WTC11 (cell line): ENCODE results near the gene AKR1E2.

Source experiments
- ATF3 ChIP-seq: sonication (generic); formaldehyde crosslinking; conservative IDR thresholded peaks from 2 replicates; pipeline ENCODE4 v1.8.1; 2022; ENCODE audit warnings: mild to moderate bottlenecking, missing genetic modification reagents
- E2F1 ChIP-seq: sonication (generic); formaldehyde crosslinking; IDR thresholded peaks from 2 replicates; pipeline ENCODE4 v1.8.0; 2022; ENCODE audit warnings: mild to moderate bottlenecking, missing genetic modification reagents
- FOXP4 ChIP-seq: sonication (generic); formaldehyde crosslinking; IDR thresholded peaks from 2 replicates; pipeline ENCODE4 v1.8.0; 2022; ENCODE audit warnings: mild to moderate bottlenecking, missing genetic modification reagents
- JAZF1 ChIP-seq: fragments of 250-450 bp; sonication (Bioruptor Pico); IDR thresholded peaks from 2 replicates; pipeline ENCODE4 v1.9.0; 2021; ENCODE audit warnings: moderate library complexity, mild to moderate bottlenecking, inconsistent platforms
- JUN ChIP-seq: sonication (generic); formaldehyde crosslinking; IDR thresholded peaks from 2 replicates; pipeline ENCODE4 v1.8.0; 2023; ENCODE audit warnings: mild to moderate bottlenecking, missing genetic modification reagents
- NFE2L1 ChIP-seq: sonication (generic); formaldehyde crosslinking; IDR thresholded peaks from 2 replicates; pipeline ENCODE4 v1.8.1; 2023; ENCODE audit warnings: missing genetic modification reagents
- NFYB ChIP-seq: sonication (generic); formaldehyde crosslinking; conservative IDR thresholded peaks from 2 replicates; pipeline ENCODE4 v1.8.0; 2022; ENCODE audit warnings: low read depth, missing genetic modification reagents
- NR2C2 ChIP-seq: sonication (generic); formaldehyde crosslinking; IDR thresholded peaks from 2 replicates; pipeline ENCODE4 v1.8.0; 2022; ENCODE audit warnings: mild to moderate bottlenecking, missing genetic modification reagents
- TEAD1 ChIP-seq: sonication (generic); formaldehyde crosslinking; IDR thresholded peaks from 2 replicates; pipeline ENCODE4 v1.8.0; 2022; ENCODE audit warnings: mild to moderate bottlenecking, missing genetic modification reagents
- TEAD4 ChIP-seq: sonication (generic); formaldehyde crosslinking; IDR thresholded peaks from 2 replicates; pipeline ENCODE4 v1.8.0; 2022; ENCODE audit warnings: mild to moderate bottlenecking, missing genetic modification reagents
- USF2 ChIP-seq: sonication (generic); formaldehyde crosslinking; IDR thresholded peaks from 2 replicates; pipeline ENCODE4 v1.8.1; 2023; ENCODE audit warnings: mild to moderate bottlenecking, missing genetic modification reagents, moderate library complexity
- TF ChIP-seq, protein P1 (sequence below): fragments of 200-600 bp; IDR thresholded peaks from 2 replicates; pipeline ENCODE4 v1.8.0; 2022; ENCODE audit warnings: antibody characterized with exemption
- TF ChIP-seq, protein P2 (sequence below): fragments of 250-450 bp; sonication (Bioruptor Pico); IDR thresholded peaks from 2 replicates; pipeline ENCODE4 v1.9.0; 2021; ENCODE audit warnings: mild to moderate bottlenecking
- TF ChIP-seq, protein P3 (sequence below): sonication (generic); formaldehyde crosslinking; conservative IDR thresholded peaks from 2 replicates; pipeline ENCODE4 v1.8.1; 2023; ENCODE audit warnings: mild to moderate bottlenecking, low read depth, missing genetic modification reagents, moderate library complexity

GRCh38 chr10:4819707-4820106 is 6.3 kb upstream of the AKR1E2 start:
- TF ChIP-seq, protein P1, sequence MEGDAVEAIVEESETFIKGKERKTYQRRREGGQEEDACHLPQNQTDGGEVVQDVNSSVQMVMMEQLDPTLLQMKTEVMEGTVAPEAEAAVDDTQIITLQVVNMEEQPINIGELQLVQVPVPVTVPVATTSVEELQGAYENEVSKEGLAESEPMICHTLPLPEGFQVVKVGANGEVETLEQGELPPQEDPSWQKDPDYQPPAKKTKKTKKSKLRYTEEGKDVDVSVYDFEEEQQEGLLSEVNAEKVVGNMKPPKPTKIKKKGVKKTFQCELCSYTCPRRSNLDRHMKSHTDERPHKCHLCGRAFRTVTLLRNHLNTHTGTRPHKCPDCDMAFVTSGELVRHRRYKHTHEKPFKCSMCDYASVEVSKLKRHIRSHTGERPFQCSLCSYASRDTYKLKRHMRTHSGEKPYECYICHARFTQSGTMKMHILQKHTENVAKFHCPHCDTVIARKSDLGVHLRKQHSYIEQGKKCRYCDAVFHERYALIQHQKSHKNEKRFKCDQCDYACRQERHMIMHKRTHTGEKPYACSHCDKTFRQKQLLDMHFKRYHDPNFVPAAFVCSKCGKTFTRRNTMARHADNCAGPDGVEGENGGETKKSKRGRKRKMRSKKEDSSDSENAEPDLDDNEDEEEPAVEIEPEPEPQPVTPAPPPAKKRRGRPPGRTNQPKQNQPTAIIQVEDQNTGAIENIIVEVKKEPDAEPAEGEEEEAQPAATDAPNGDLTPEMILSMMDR: no peak
- TF ChIP-seq ATF3 (no peak), NR2C2 (CRISPR knock-in tag) (no peak), NFYB (CRISPR knock-in tag) (no peak), TEAD4 (no peak), JUN (CRISPR knock-in tag) (no peak), JAZF1 (CRISPR knock-in tag) (no peak), E2F1 (CRISPR knock-in tag) (no peak), FOXP4 (CRISPR knock-in tag) (no peak), NFE2L1 (CRISPR knock-in tag) (no peak), USF2 (CRISPR knock-in tag) (no peak), TEAD1 (CRISPR knock-in tag) (no peak)
- TF ChIP-seq, protein P2, sequence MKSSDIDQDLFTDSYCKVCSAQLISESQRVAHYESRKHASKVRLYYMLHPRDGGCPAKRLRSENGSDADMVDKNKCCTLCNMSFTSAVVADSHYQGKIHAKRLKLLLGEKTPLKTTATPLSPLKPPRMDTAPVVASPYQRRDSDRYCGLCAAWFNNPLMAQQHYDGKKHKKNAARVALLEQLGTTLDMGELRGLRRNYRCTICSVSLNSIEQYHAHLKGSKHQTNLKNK (CRISPR knock-in tag): no peak
- TF ChIP-seq, protein P3, sequence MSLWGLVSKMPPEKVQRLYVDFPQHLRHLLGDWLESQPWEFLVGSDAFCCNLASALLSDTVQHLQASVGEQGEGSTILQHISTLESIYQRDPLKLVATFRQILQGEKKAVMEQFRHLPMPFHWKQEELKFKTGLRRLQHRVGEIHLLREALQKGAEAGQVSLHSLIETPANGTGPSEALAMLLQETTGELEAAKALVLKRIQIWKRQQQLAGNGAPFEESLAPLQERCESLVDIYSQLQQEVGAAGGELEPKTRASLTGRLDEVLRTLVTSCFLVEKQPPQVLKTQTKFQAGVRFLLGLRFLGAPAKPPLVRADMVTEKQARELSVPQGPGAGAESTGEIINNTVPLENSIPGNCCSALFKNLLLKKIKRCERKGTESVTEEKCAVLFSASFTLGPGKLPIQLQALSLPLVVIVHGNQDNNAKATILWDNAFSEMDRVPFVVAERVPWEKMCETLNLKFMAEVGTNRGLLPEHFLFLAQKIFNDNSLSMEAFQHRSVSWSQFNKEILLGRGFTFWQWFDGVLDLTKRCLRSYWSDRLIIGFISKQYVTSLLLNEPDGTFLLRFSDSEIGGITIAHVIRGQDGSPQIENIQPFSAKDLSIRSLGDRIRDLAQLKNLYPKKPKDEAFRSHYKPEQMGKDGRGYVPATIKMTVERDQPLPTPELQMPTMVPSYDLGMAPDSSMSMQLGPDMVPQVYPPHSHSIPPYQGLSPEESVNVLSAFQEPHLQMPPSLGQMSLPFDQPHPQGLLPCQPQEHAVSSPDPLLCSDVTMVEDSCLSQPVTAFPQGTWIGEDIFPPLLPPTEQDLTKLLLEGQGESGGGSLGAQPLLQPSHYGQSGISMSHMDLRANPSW (CRISPR knock-in tag): no peak
